Measurements from ENCODE around the gene ALDH4A1. TPM values are rescaled to one million over a fixed set of nuclear protein-coding genes. Genes with fewer than 3 reads are reported as not detected.
A peak's percentile ranks its signal among the peaks of the same experiment; 100 is the strongest.

Gene ALDH4A1
- total and polyA plus RNA-seq, 9 of the 15 experiments (the other 6 are each of a cell fraction or from before 2014, with no cell fraction given) = 0.27 to 31.4 (median 16.6) TPM

GRCh38 chr1:18908911-18909771, 6.8 kb upstream of the ALDH4A1 start (continued):
- TF ChIP-seq ZNF24 (IDR thresholded peaks at IDR 0.05) (no peak), POLR2AphosphoS5 (IDR thresholded peaks at IDR 0.05; ENCODE audit: control insufficient read depth, insufficient read depth, low read depth, low read length) (peak; percentile 74), ZNF263 (CRISPR knock-in tag; IDR thresholded peaks at IDR 0.05; ENCODE audit: borderline replicate concordance) (no peak), SMAD2 (IDR thresholded peaks at IDR 0.05; ENCODE audit: low read depth, low read length) (no peak), TBP (optimal IDR thresholded peaks at IDR 0.05; ENCODE audit: low read depth, low read length) (no peak), CTCFL (IDR thresholded peaks at IDR 0.05; ENCODE audit: borderline replicate concordance, insufficient read depth, low read depth, low read length, poor library complexity, severe bottlenecking) (no peak), ELF2 (CRISPR knock-in tag; IDR thresholded peaks at IDR 0.05) (no peak), DACH1 (IDR thresholded peaks at IDR 0.05; ENCODE audit: partially characterized antibody) (peak; percentile 25), HOXB6 (CRISPR knock-in tag; IDR thresholded peaks at IDR 0.05; ENCODE audit: borderline replicate concordance) (no peak), FOXO4 (CRISPR knock-in tag; IDR thresholded peaks at IDR 0.05) (no peak), MEIS2 (IDR thresholded peaks at IDR 0.05; ENCODE audit: partially characterized antibody) (peak; percentile 81), DDX20 (tag; IDR thresholded peaks at IDR 0.05; ENCODE audit: low read depth) (no peak), HSF4 (CRISPR knock-in tag; IDR thresholded peaks at IDR 0.05; ENCODE audit: borderline replicate concordance) (no peak), SRF (CRISPR knock-in tag; IDR thresholded peaks at IDR 0.05) (no peak), LCOR (CRISPR knock-in tag; IDR thresholded peaks at IDR 0.05) (peak; percentile 82), ZNF830 (CRISPR knock-in tag; IDR thresholded peaks at IDR 0.05) (no peak), NEUROD1 (IDR thresholded peaks at IDR 0.05; ENCODE audit: borderline replicate concordance, low read depth, low read length, partially characterized antibody) (peak; percentile 43), ZNF696 (CRISPR knock-in tag; conservative IDR thresholded peaks at IDR 0.05) (no peak), SMAD4 (CRISPR knock-in tag; conservative IDR thresholded peaks at IDR 0.05) (peak; percentile 65), ZNF184 (CRISPR knock-in tag; IDR thresholded peaks at IDR 0.05) (no peak)
- TF ChIP-seq, protein P1, sequence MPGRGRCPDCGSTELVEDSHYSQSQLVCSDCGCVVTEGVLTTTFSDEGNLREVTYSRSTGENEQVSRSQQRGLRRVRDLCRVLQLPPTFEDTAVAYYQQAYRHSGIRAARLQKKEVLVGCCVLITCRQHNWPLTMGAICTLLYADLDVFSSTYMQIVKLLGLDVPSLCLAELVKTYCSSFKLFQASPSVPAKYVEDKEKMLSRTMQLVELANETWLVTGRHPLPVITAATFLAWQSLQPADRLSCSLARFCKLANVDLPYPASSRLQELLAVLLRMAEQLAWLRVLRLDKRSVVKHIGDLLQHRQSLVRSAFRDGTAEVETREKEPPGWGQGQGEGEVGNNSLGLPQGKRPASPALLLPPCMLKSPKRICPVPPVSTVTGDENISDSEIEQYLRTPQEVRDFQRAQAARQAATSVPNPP (IDR thresholded peaks at IDR 0.05; ENCODE audit: borderline replicate concordance, insufficient read depth, insufficient read length) = no peak
- TF ChIP-seq, protein P2, sequence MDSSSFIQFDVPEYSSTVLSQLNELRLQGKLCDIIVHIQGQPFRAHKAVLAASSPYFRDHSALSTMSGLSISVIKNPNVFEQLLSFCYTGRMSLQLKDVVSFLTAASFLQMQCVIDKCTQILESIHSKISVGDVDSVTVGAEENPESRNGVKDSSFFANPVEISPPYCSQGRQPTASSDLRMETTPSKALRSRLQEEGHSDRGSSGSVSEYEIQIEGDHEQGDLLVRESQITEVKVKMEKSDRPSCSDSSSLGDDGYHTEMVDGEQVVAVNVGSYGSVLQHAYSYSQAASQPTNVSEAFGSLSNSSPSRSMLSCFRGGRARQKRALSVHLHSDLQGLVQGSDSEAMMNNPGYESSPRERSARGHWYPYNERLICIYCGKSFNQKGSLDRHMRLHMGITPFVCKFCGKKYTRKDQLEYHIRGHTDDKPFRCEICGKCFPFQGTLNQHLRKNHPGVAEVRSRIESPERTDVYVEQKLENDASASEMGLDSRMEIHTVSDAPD (CRISPR knock-in tag; IDR thresholded peaks at IDR 0.05) = no peak
